NCI-H748 (cell line): ENCODE measurements around the gene KLRB1.
"Not testable (repeated sequence)": the region's sequence is repeated elsewhere in the genome, so short reads cannot be mapped to it uniquely, and the experiment has no call there.

ENCODE experiments used
- DNase-seq: peaks from one replicate; lab custom pipeline; 2025; ENCODE audit not compliant: unreplicated experiment; lab: John Stamatoyannopoulos, UW

KLRB1 gene

GRCh38 chr12:9625019-9625418 is 17.3 kb upstream of the KLRB1 start:
- no peak for DNase-seq

GRCh38 chr12:9619411-9620179 is 11.9 kb upstream of the KLRB1 start:
- DNase-seq: no peak

- not testable (repeated sequence) for DNase-seq
Observed at GRCh38 chr12:9618906-9619305, 11.2 kb upstream of the KLRB1 start.

- DNase-seq: no peak
Observed at GRCh38 chr12:9617124-9617523, 9.4 kb upstream of the KLRB1 start.

- no peak for DNase-seq
Observed at GRCh38 chr12:9615420-9616136, 7.9 kb upstream of the KLRB1 start.

- not testable (repeated sequence) for DNase-seq
Observed at GRCh38 chr12:9610606-9611005, 2.9 kb upstream of the KLRB1 start.

- DNase-seq: no peak
Observed at GRCh38 chr12:9606736-9607372, 862 bp downstream of the KLRB1 start.

- DNase-seq: no peak
Observed at GRCh38 chr12:9606247-9606646, 1.5 kb downstream of the KLRB1 start.

GRCh38 chr12:9605483-9605882 is 2.2 kb downstream of the KLRB1 start:
- DNase-seq: no peak

GRCh38 chr12:9604287-9604686 is 3.4 kb downstream of the KLRB1 start:
- DNase-seq: no peak

GRCh38 chr12:9600426-9600825 is 7.3 kb downstream of the KLRB1 start:
- DNase-seq: not testable (repeated sequence)

- no peak for DNase-seq
Observed at GRCh38 chr12:9598363-9598762, 9.4 kb downstream of the KLRB1 start.

- no peak for DNase-seq
Observed at GRCh38 chr12:9597365-9597764, 10.4 kb downstream of the KLRB1 start.

GRCh38 chr12:9590441-9590840 is 17.3 kb downstream of the KLRB1 start:
- DNase-seq: no peak

GRCh38 chr12:9588749-9589148 is 19.0 kb downstream of the KLRB1 start:
- no peak for DNase-seq

GRCh38 chr12:9587987-9588600 is 19.6 kb downstream of the KLRB1 start:
- no peak for DNase-seq

GRCh38 chr12:9577729-9578128 is 30.0 kb downstream of the KLRB1 start:
- not testable (repeated sequence) for DNase-seq

GRCh38 chr12:9567151-9567550 is 40.6 kb downstream of the KLRB1 start:
- not testable (repeated sequence) for DNase-seq

- not testable (repeated sequence) for DNase-seq
Observed at GRCh38 chr12:9566113-9566512, 41.6 kb downstream of the KLRB1 start.

GRCh38 chr12:9564418-9564817 is 43.3 kb downstream of the KLRB1 start:
- not testable (repeated sequence) for DNase-seq

- DNase-seq: not testable (repeated sequence)
Observed at GRCh38 chr12:9562841-9563453, 44.8 kb downstream of the KLRB1 start.
